Suprapubic skin (tissue), 4 donors: ENCODE data around the gene ARID1B.

Experiments used
- EP300 ChIP-seq: sonication (generic); formaldehyde crosslinking; IDR thresholded peaks from one replicate; pipeline ENCODE4 v1.6.1; 2017; ENCODE audit warnings: antibody characterized with exemption
- POLR2A ChIP-seq, 2 donors: fragments of 450-650 bp; IDR thresholded peaks; one replicate each; pipeline ENCODE4 v1.6.1; 2017; ENCODE audit warnings: antibody characterized with exemption in 2 of 2, mild to moderate bottlenecking in 2 of 2, moderate library complexity in 2 of 2
- POLR2AphosphoS5 ChIP-seq, 3 donors: sonication (generic); formaldehyde crosslinking; IDR thresholded peaks; one replicate each; pipeline ENCODE4 v1.6.1; 2017; ENCODE audit warnings: antibody characterized with exemption in 3 of 3
- TF ChIP-seq, protein P1 (sequence below), 2 donors: fragments of 200-600 bp in 1 of 2; fragments of 450-650 bp in 1 of 2; sonication (generic) in 1 of 2; IDR thresholded peaks; one replicate each; pipeline ENCODE4 v1.5.1; 2016 to 2019; ENCODE audit warnings: antibody characterized with exemption in 2 of 2, mild to moderate bottlenecking in 1 of 2, moderate library complexity in 1 of 2

DNA sequence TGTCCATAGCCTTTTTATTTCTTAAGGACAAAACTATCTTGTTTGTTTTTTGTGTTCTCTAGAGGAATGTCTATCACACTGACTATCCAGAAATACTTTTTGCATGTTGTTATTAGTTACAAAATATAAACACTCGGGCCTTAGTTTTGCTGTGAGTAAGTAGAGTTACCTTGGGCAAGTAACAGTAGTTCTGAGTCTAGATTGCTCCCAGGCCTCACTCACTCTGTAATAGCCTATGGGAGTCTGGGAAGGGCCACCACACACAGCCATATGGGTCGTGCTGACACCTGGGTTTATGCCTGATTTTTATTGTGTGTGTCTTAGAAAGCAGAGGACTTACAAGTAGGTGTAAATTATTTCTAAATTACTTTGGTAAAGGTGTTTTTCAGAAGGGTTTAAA is 360.3 kb downstream of the ARID1B start:
- TF ChIP-seq POLR2A (IDR thresholded peaks at IDR 0.05) (no peak), POLR2AphosphoS5 (IDR thresholded peaks at IDR 0.05) (no peak), EP300 (no peak)
- TF ChIP-seq, protein P1, sequence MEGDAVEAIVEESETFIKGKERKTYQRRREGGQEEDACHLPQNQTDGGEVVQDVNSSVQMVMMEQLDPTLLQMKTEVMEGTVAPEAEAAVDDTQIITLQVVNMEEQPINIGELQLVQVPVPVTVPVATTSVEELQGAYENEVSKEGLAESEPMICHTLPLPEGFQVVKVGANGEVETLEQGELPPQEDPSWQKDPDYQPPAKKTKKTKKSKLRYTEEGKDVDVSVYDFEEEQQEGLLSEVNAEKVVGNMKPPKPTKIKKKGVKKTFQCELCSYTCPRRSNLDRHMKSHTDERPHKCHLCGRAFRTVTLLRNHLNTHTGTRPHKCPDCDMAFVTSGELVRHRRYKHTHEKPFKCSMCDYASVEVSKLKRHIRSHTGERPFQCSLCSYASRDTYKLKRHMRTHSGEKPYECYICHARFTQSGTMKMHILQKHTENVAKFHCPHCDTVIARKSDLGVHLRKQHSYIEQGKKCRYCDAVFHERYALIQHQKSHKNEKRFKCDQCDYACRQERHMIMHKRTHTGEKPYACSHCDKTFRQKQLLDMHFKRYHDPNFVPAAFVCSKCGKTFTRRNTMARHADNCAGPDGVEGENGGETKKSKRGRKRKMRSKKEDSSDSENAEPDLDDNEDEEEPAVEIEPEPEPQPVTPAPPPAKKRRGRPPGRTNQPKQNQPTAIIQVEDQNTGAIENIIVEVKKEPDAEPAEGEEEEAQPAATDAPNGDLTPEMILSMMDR (IDR thresholded peaks at IDR 0.05) = no peak
